Neural cell (in vitro differentiated cells): ENCODE measurements around the gene CTDP1. TPM values are rescaled to one million over a fixed set of nuclear protein-coding genes. Genes with fewer than 3 reads are reported as not detected.

Experiments
- H2AFZ ChIP-seq: fragments of 200-600, 300-800 bp; sonication (generic), shearing (Covaris generic); 2 replicates; pipeline ENCODE4 v1.6.0; 2014; ENCODE audit warnings: low read depth, mild to moderate bottlenecking, antibody characterized with exemption, low read length, moderate library complexity
- H3F3A ChIP-seq: fragments of 200-600 bp; shearing (Covaris generic); 2 replicates; pipeline ENCODE4 v1.6.1; 2016; ENCODE audit warnings: mild to moderate bottlenecking, moderate library complexity, mixed read lengths, antibody characterized with exemption, low read length; ENCODE audit not compliant: insufficient read depth, poor library complexity, severe bottlenecking
- H3K27ac ChIP-seq: fragments of 200-600, 300-800 bp; sonication (generic), shearing (Covaris generic); 2 replicates; pipeline ENCODE4 v1.5.1; 2014; ENCODE audit warnings: mild to moderate bottlenecking, low read length, moderate library complexity
- H3K27me3 ChIP-seq: fragments of 300-800, 200-600 bp; sonication (generic), shearing (Covaris generic); 2 replicates; pipeline ENCODE4 v1.6.0; 2014; ENCODE audit warnings: mild to moderate bottlenecking, low read depth, low read length, moderate library complexity; ENCODE audit not compliant: insufficient read depth
- H3K36me3 ChIP-seq: fragments of 300-800, 200-600 bp; sonication (generic), shearing (Covaris generic); 2 replicates; pipeline ENCODE4 v1.5.1; 2014; ENCODE audit warnings: mild to moderate bottlenecking, antibody characterized with exemption, low read length, moderate library complexity; ENCODE audit not compliant: insufficient read depth
- H3K4me2 ChIP-seq: fragments of 300-800, 200-600 bp; sonication (generic), shearing (Covaris generic); 2 replicates; pipeline ENCODE4 v1.6.0; 2014; ENCODE audit warnings: mild to moderate bottlenecking, low read length
- H3K4me3 ChIP-seq: fragments of 300-800, 200-600 bp; sonication (generic), shearing (Covaris generic); 2 replicates; pipeline ENCODE4 v1.5.1; 2014; ENCODE audit warnings: mild to moderate bottlenecking, low read length, moderate library complexity
- H3K79me2 ChIP-seq: fragments of 200-600 bp; shearing (Covaris generic); replicated peaks from 2 replicates; pipeline ENCODE4 v1.6.0; 2014; ENCODE audit warnings: mild to moderate bottlenecking, low read length, moderate library complexity; ENCODE audit not compliant: insufficient read depth
- H3K9ac ChIP-seq: fragments of 300-800, 200-600 bp; sonication (generic), shearing (Covaris generic); 2 replicates; pipeline ENCODE4 v1.6.1; 2016; ENCODE audit warnings: mild to moderate bottlenecking, low read length, mixed read lengths
- H3K9me2 ChIP-seq: fragments of 200-600 bp; shearing (Covaris generic); 2 replicates; pipeline ENCODE4 v1.6.1; 2016; ENCODE audit warnings: mild to moderate bottlenecking, low read length, mixed read lengths; ENCODE audit not compliant: insufficient read depth
- H3K9me3 ChIP-seq: fragments of 200-600, 300-800 bp; sonication (generic), shearing (Covaris generic); 2 replicates; pipeline ENCODE4 v1.6.1; 2016; ENCODE audit warnings: mild to moderate bottlenecking, mixed run types, low read length, moderate library complexity, mixed read lengths
- H4K20me1 ChIP-seq: fragments of 200-600 bp; shearing (Covaris generic); 2 replicates; pipeline ENCODE4 v1.6.1; 2016; ENCODE audit warnings: mild to moderate bottlenecking, mixed run types; ENCODE audit not compliant: insufficient read depth
- EP300 ChIP-seq: fragments of 450-650 bp; conservative IDR thresholded peaks from 2 replicates; pipeline ENCODE4 v1.6.1; 2014; ENCODE audit warnings: antibody characterized with exemption, mild to moderate bottlenecking, moderate library complexity; ENCODE audit not compliant: poor library complexity, severe bottlenecking
- EZH2 ChIP-seq: fragments of 200-600, 300-800 bp; shearing (Covaris generic), sonication (generic); IDR thresholded peaks from 2 replicates; pipeline ENCODE4 v1.6.1; 2014; ENCODE audit warnings: antibody characterized with exemption, low read length, borderline replicate concordance, mild to moderate bottlenecking; ENCODE audit not compliant: insufficient read depth, poor library complexity, severe bottlenecking
- MXI1 ChIP-seq: fragments of 450-650 bp; conservative IDR thresholded peaks from 2 replicates; pipeline ENCODE4 v1.6.1; 2014; ENCODE audit warnings: antibody characterized with exemption, mild to moderate bottlenecking; ENCODE audit not compliant: poor library complexity, severe bottlenecking
- POLR2AphosphoS5 ChIP-seq: IDR thresholded peaks from 2 replicates; pipeline ENCODE4 v1.6.1; 2012
- RAD21 ChIP-seq: fragments of 450-650 bp; conservative IDR thresholded peaks from 2 replicates; pipeline ENCODE4 v1.6.1; 2014; ENCODE audit warnings: antibody characterized with exemption, mild to moderate bottlenecking, moderate library complexity
- SMC3 ChIP-seq: fragments of 450-650 bp; conservative IDR thresholded peaks from 2 replicates; pipeline ENCODE4 v1.6.1; 2014; ENCODE audit warnings: antibody characterized with exemption, mild to moderate bottlenecking, moderate library complexity; ENCODE audit not compliant: poor library complexity
- TAF1 ChIP-seq: IDR thresholded peaks from 2 replicates; pipeline ENCODE4 v1.6.1; 2012; ENCODE audit warnings: low read depth
- polyA plus RNA-seq: library from polyadenylated mRNA; depleted of rRNA; stranded (reverse); fragments of >200 nt; gene quantifications from 2 replicates; pipeline ENCODE4 v1.2.3, GENCODE V29; 2014
- TF ChIP-seq, protein P1 (sequence below): fragments of 450-650 bp; IDR thresholded peaks from 2 replicates; pipeline ENCODE4 v1.5.1; 2014; ENCODE audit warnings: antibody characterized with exemption, mild to moderate bottlenecking, moderate library complexity; ENCODE audit not compliant: poor library complexity, severe bottlenecking
- TF ChIP-seq, protein P2 (sequence below): IDR thresholded peaks from 2 replicates; pipeline ENCODE4 v1.6.1; 2012; ENCODE audit warnings: borderline replicate concordance

The CTDP1 gene
- polyA plus RNA-seq, 1 donor from 2014 or later, result 22.3 TPM

GRCh38 chr18:79789091-79789891, 109.7 kb downstream of the CTDP1 start:
- Histone ChIP-seq H3K79me2 (no peaks in the 10 kb centered on the region), H3K27me3 (peaks cover 37% of the 10 kb centered on the region), H3K4me3 (no peak overlapping the region)

GRCh38 chr18:79789901-79790890, 110.6 kb downstream of the CTDP1 start:
- no peak overlapping the region for H3K4me2 ChIP-seq
- H3K4me3 ChIP-seq, result no peak overlapping the region
- H4K20me1 ChIP-seq, result no peaks in the 10 kb centered on the region
- no peaks in the 10 kb centered on the region for H3K79me2 ChIP-seq
- TF ChIP-seq TAF1 (no peak), EP300 (no peak), EZH2 (no peak), MXI1 (no peak), SMC3 (no peak), RAD21 (no peak), POLR2AphosphoS5 (no peak)
- TF ChIP-seq, protein P1, sequence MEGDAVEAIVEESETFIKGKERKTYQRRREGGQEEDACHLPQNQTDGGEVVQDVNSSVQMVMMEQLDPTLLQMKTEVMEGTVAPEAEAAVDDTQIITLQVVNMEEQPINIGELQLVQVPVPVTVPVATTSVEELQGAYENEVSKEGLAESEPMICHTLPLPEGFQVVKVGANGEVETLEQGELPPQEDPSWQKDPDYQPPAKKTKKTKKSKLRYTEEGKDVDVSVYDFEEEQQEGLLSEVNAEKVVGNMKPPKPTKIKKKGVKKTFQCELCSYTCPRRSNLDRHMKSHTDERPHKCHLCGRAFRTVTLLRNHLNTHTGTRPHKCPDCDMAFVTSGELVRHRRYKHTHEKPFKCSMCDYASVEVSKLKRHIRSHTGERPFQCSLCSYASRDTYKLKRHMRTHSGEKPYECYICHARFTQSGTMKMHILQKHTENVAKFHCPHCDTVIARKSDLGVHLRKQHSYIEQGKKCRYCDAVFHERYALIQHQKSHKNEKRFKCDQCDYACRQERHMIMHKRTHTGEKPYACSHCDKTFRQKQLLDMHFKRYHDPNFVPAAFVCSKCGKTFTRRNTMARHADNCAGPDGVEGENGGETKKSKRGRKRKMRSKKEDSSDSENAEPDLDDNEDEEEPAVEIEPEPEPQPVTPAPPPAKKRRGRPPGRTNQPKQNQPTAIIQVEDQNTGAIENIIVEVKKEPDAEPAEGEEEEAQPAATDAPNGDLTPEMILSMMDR, result no peak
- H3K36me3 ChIP-seq, result no peaks in the 10 kb centered on the region
- H3F3A ChIP-seq, result no peaks in the 10 kb centered on the region
- H3K9ac ChIP-seq, result no peak overlapping the region
- H3K27me3 ChIP-seq, result peaks cover 37% of the 10 kb centered on the region
- peaks cover 4% of the 10 kb centered on the region for H3K9me3 ChIP-seq
- no peaks in the 10 kb centered on the region for H3K9me2 ChIP-seq
- H2AFZ ChIP-seq, result no peak overlapping the region
- no peak overlapping the region for H3K27ac ChIP-seq

More at GRCh38 chr18:79789091-79789891, 109.7 kb downstream of the CTDP1 start:
- TF ChIP-seq, protein P2, sequence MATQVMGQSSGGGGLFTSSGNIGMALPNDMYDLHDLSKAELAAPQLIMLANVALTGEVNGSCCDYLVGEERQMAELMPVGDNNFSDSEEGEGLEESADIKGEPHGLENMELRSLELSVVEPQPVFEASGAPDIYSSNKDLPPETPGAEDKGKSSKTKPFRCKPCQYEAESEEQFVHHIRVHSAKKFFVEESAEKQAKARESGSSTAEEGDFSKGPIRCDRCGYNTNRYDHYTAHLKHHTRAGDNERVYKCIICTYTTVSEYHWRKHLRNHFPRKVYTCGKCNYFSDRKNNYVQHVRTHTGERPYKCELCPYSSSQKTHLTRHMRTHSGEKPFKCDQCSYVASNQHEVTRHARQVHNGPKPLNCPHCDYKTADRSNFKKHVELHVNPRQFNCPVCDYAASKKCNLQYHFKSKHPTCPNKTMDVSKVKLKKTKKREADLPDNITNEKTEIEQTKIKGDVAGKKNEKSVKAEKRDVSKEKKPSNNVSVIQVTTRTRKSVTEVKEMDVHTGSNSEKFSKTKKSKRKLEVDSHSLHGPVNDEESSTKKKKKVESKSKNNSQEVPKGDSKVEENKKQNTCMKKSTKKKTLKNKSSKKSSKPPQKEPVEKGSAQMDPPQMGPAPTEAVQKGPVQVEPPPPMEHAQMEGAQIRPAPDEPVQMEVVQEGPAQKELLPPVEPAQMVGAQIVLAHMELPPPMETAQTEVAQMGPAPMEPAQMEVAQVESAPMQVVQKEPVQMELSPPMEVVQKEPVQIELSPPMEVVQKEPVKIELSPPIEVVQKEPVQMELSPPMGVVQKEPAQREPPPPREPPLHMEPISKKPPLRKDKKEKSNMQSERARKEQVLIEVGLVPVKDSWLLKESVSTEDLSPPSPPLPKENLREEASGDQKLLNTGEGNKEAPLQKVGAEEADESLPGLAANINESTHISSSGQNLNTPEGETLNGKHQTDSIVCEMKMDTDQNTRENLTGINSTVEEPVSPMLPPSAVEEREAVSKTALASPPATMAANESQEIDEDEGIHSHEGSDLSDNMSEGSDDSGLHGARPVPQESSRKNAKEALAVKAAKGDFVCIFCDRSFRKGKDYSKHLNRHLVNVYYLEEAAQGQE, result no peak
- no peak for TF ChIP-seq RAD21
- TF ChIP-seq MXI1, result no peak
- TF ChIP-seq SMC3, result no peak
- no peak for TF ChIP-seq EZH2
- no peak for TF ChIP-seq EP300
- TF ChIP-seq, protein P1, result no peak
- TF ChIP-seq POLR2AphosphoS5, result no peak
- TF ChIP-seq TAF1, result no peak
- no peak overlapping the region for H3K4me2 ChIP-seq
- no peaks in the 10 kb centered on the region for H3K9me2 ChIP-seq
- H4K20me1 ChIP-seq, result no peaks in the 10 kb centered on the region
- H3K9me3 ChIP-seq, result peaks cover 4% of the 10 kb centered on the region
- no peaks in the 10 kb centered on the region for H3F3A ChIP-seq
- H3K9ac ChIP-seq, result no peak overlapping the region
- no peak overlapping the region for H3K27ac ChIP-seq
- no peaks in the 10 kb centered on the region for H3K36me3 ChIP-seq
- no peak overlapping the region for H2AFZ ChIP-seq
